Suprapubic skin (tissue), 4 donors: Measurements from ENCODE around the gene BPIFB4. TPM values are rescaled to one million over a fixed set of nuclear protein-coding genes. Genes with fewer than 3 reads are reported as not detected.

Source experiments
- DNase-seq, 2 donors: peaks; one replicate each; pipeline ENCODE4 v3.0.0-alpha.2; 2019; ENCODE audit warnings: low spot score in 2 of 2
- H3K27ac ChIP-seq: fragments of 200-600 bp; sonication (generic); one replicate; pipeline ENCODE4 v1.5.1; 2019
- H3K27me3 ChIP-seq: fragments of 200-600 bp; sonication (generic); one replicate; pipeline ENCODE4 v1.5.1; 2019
- H3K36me3 ChIP-seq: fragments of 200-600 bp; sonication (generic); one replicate; pipeline ENCODE4 v1.5.1; 2019
- H3K4me1 ChIP-seq: fragments of 200-600 bp; sonication (generic); one replicate; pipeline ENCODE4 v1.5.1; 2019
- H3K4me3 ChIP-seq: fragments of 200-600 bp; sonication (generic); one replicate; pipeline ENCODE4 v1.5.1; 2019; ENCODE audit warnings: mild to moderate bottlenecking
- H3K9me3 ChIP-seq: fragments of 200-600 bp; sonication (generic); one replicate; pipeline ENCODE4 v1.5.1; 2019
- CTCF ChIP-seq, 2 donors: fragments of 200-600 bp in 1 of 2; fragments of 450-650 bp in 1 of 2; sonication (generic) in 1 of 2; IDR thresholded peaks; one replicate each; pipeline ENCODE4 v1.5.1; 2016 to 2019; ENCODE audit warnings: antibody characterized with exemption in 2 of 2, mild to moderate bottlenecking in 1 of 2, moderate library complexity in 1 of 2
- EP300 ChIP-seq: sonication (generic); formaldehyde crosslinking; IDR thresholded peaks from one replicate; pipeline ENCODE4 v1.6.1; 2017; ENCODE audit warnings: antibody characterized with exemption
- POLR2A ChIP-seq, 2 donors: fragments of 450-650 bp; IDR thresholded peaks; one replicate each; pipeline ENCODE4 v1.6.1; 2017; ENCODE audit warnings: antibody characterized with exemption in 2 of 2, mild to moderate bottlenecking in 2 of 2, moderate library complexity in 2 of 2
- POLR2AphosphoS5 ChIP-seq, 3 donors: sonication (generic); formaldehyde crosslinking; IDR thresholded peaks; one replicate each; pipeline ENCODE4 v1.6.1; 2017; ENCODE audit warnings: antibody characterized with exemption in 3 of 3
- WGBS: methylation state at CpG from one replicate; pipeline ENCODE4 v1.1.5; 2018; 5-methylcytosine and 5-hydroxymethylcytosine counted together
- total RNA-seq, 4 donors: library from RNA; depleted of rRNA; stranded (reverse); fragments of >200 nt; gene quantifications; one replicate each; pipeline ENCODE4 v1.1.0, GENCODE V29; 2016

The BPIFB4 gene
- total RNA-seq, 4 donors from 2014 or later, result not detected

DNA sequence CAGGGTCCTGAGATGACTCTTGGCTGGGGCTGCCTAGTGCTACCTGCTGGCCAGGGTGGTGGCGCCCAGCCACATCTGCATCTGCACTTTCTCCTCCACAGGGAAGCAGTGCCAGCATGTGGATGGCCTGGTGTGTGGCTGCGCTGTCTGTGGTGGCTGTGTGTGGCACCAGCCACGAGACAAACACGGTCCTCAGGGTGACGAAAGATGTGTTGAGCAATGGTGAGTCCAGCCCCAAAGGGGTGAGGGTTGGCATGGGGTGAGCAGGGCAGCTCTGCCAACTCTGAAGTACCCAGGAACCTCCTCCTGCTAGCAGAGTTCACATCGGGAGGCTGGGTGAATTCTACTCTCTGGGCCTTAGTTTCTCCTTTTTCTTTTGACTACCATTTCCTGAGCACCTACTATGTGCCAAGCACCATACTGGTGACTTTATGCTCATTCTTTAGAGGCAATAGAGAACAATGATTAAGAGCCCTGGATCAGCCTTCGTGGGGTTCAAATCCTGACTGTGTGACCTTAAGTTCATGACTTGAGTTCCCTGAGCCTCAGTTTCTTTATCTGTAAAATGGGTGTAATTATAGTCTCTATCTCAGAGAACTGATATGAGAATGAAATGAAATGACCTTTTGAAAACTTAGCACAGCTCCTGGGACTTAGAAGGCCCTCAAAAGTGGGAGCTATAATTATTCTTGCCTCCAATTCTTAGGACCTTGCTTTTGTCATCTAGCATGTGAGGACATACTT, 2.1 kb downstream of the BPIFB4 start:
- Histone ChIP-seq H3K27me3 (peaks cover 14% of the 10 kb centered on the region), H3K9me3 (no peaks in the 10 kb centered on the region), H3K27ac (no peak overlapping the region), H3K4me3 (no peak overlapping the region), H3K36me3 (no peaks in the 10 kb centered on the region), H3K4me1 (no peaks in the 10 kb centered on the region)
- TF ChIP-seq EP300, result no peak
- TF ChIP-seq POLR2A (IDR thresholded peaks at IDR 0.05), result no peak
- no peak for TF ChIP-seq POLR2AphosphoS5 (IDR thresholded peaks at IDR 0.05)
- 78% methylated on average over 6 of the region's 7 CpGs for WGBS
- no peak for DNase-seq

- WGBS, result 39% methylated on average over 6 of the region's 6 CpGs
- H3K4me3 ChIP-seq, result no peak overlapping the region
- no peaks in the 10 kb centered on the region for H3K4me1 ChIP-seq
- peaks cover 14% of the 10 kb centered on the region for H3K27me3 ChIP-seq
- H3K27ac ChIP-seq, result no peak overlapping the region
- no peak for DNase-seq
- H3K9me3 ChIP-seq, result no peaks in the 10 kb centered on the region
- no peaks in the 10 kb centered on the region for H3K36me3 ChIP-seq
- TF ChIP-seq EP300 (no peak), POLR2AphosphoS5 (IDR thresholded peaks at IDR 0.05) (no peak), CTCF (IDR thresholded peaks at IDR 0.05) (no peak), POLR2A (IDR thresholded peaks at IDR 0.05) (no peak)
Observed at GRCh38 chr20:33082546-33082945, 3.1 kb downstream of the BPIFB4 start.

GRCh38 chr20:33083544-33084340, 4.3 kb downstream of the BPIFB4 start:
- Histone ChIP-seq H3K4me1 (no peaks in the 10 kb centered on the region), H3K9me3 (no peaks in the 10 kb centered on the region), H3K27me3 (peaks cover 14% of the 10 kb centered on the region), H3K36me3 (no peaks in the 10 kb centered on the region), H3K27ac (no peak overlapping the region), H3K4me3 (no peak overlapping the region)
- TF ChIP-seq POLR2A (IDR thresholded peaks at IDR 0.05) (no peak), CTCF (IDR thresholded peaks at IDR 0.05) (no peak)
- 94% methylated on average over 4 of the region's 20 CpGs for WGBS
- DNase-seq, result no peak

DNA sequence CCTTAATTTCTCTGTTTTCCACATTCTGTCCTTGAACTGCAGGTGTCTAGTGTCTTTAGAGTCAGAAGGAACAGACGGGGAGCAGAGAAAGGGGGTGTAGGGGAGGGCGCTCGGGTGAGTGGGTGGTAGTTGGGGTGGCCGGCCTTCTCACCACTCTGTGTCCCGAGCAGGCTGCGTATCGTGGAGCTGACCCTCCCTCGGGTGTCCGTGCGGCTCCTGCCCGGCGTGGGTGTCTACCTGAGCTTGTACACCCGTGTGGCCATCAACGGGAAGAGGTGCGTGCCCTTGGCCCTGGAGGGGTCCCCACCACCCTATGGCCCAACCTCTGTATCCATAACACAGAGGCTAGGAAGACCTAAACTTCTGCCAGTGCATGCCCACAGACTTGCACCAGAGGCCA, 5.3 kb downstream of the BPIFB4 start:
- Histone ChIP-seq H3K9me3 (no peaks in the 10 kb centered on the region), H3K36me3 (no peaks in the 10 kb centered on the region), H3K4me1 (no peaks in the 10 kb centered on the region), H3K27me3 (peaks cover 14% of the 10 kb centered on the region), H3K27ac (no peak overlapping the region), H3K4me3 (no peak overlapping the region)
- WGBS, result 86% methylated on average over 14 of the region's 15 CpGs
- TF ChIP-seq CTCF (IDR thresholded peaks at IDR 0.05) (no peak), POLR2A (IDR thresholded peaks at IDR 0.05) (no peak), EP300 (no peak), POLR2AphosphoS5 (IDR thresholded peaks at IDR 0.05) (no peak)
- DNase-seq, result no peak

- no peak overlapping the region for H3K4me3 ChIP-seq
- H3K27me3 ChIP-seq, result peaks cover 21% of the 10 kb centered on the region
- no peak overlapping the region for H3K27ac ChIP-seq
- no peak for DNase-seq
- WGBS, result 88% methylated on average over 7 of the region's 14 CpGs
- TF ChIP-seq POLR2AphosphoS5 (IDR thresholded peaks at IDR 0.05) (no peak), POLR2A (IDR thresholded peaks at IDR 0.05) (no peak), EP300 (no peak), CTCF (IDR thresholded peaks at IDR 0.05) (no peak)
- no peaks in the 10 kb centered on the region for H3K4me1 ChIP-seq
- H3K36me3 ChIP-seq, result no peaks in the 10 kb centered on the region
- H3K9me3 ChIP-seq, result no peaks in the 10 kb centered on the region
Observed at GRCh38 chr20:33086052-33086722, 6.7 kb downstream of the BPIFB4 start.
